ENCODE measurements around the gene ZNF497.

The ZNF497 gene

GRCh38 chr19:58367698-58368454, 5.3 kb upstream of the ZNF497 start:
- no peak for DNase-seq (ENCODE audit: low spot score)

- DNase-seq (ENCODE audit: low spot score) = no peak
Measured at GRCh38 chr19:58366585-58367430, 4.3 kb upstream of the ZNF497 start.

GRCh38 chr19:58364146-58364545, 1.6 kb upstream of the ZNF497 start:
- DNase-seq (ENCODE audit: low spot score) = no peak

- DNase-seq (ENCODE audit: low spot score) = peak; percentile 24
Measured at GRCh38 chr19:58361900-58362271, 665 bp downstream of the ZNF497 start.

GRCh38 chr19:58357481-58358145, 4.9 kb downstream of the ZNF497 start:
- no peak for DNase-seq (ENCODE audit: low spot score)

- no peak for DNase-seq (ENCODE audit: low spot score)
Measured at GRCh38 chr19:58356766-58357480, 5.6 kb downstream of the ZNF497 start.

GRCh38 chr19:58355908-58356765, 6.4 kb downstream of the ZNF497 start:
- DNase-seq (ENCODE audit: low spot score) = peak; percentile 23

- DNase-seq (ENCODE audit: low spot score) = no peak
Measured at GRCh38 chr19:58355215-58355796, 7.2 kb downstream of the ZNF497 start.

- no peak for DNase-seq (ENCODE audit: low spot score)
Measured at GRCh38 chr19:58354478-58355030, 8.0 kb downstream of the ZNF497 start.

GRCh38 chr19:58353717-58354477, 8.7 kb downstream of the ZNF497 start:
- no peak for DNase-seq (ENCODE audit: low spot score)

- no peak for DNase-seq (ENCODE audit: low spot score)
Measured at GRCh38 chr19:58352760-58353671, 9.5 kb downstream of the ZNF497 start, which contains the start of gene A1BG. Gene A1BG, minus strand, starts transcription at chr19:58353492. Its CDS starts 55 bp downstream, at chr19:58353437.

GRCh38 chr19:58351990-58352755, 10.4 kb downstream of the ZNF497 start:
- DNase-seq (ENCODE audit: low spot score) = no peak

- DNase-seq (ENCODE audit: low spot score) = no peak
Measured at GRCh38 chr19:58351558-58351878, 11.0 kb downstream of the ZNF497 start.

GRCh38 chr19:58350871-58351557, 11.5 kb downstream of the ZNF497 start:
- DNase-seq (ENCODE audit: low spot score) = no peak

GRCh38 chr19:58350001-58350861, 12.3 kb downstream of the ZNF497 start:
- no peak for DNase-seq (ENCODE audit: low spot score)

GRCh38 chr19:58349590-58349989, 13.0 kb downstream of the ZNF497 start:
- DNase-seq (ENCODE audit: low spot score) = no peak

All from CD4-positive, alpha-beta T cell treated with Interleukin-2 at 100 ng/mL for 4 hours (primary cell).